HG03460 (cell line): ENCODE measurements around the gene E2F3.

ENCODE experiments used
- ATAC-seq: cut with Tn5 transposase; IDR thresholded peaks from one replicate; pipeline ENCODE4 v1.9.1; 2021; ENCODE audit not compliant: unreplicated experiment

E2F3 gene

GRCh38 chr6:20432692-20433091 lies 31.0 kb downstream of the E2F3 start:
- ATAC-seq = no peak

- ATAC-seq = no peak
These were observed 31.6 kb downstream of the E2F3 start for GRCh38 chr6:20433321-20433720.

DNA sequence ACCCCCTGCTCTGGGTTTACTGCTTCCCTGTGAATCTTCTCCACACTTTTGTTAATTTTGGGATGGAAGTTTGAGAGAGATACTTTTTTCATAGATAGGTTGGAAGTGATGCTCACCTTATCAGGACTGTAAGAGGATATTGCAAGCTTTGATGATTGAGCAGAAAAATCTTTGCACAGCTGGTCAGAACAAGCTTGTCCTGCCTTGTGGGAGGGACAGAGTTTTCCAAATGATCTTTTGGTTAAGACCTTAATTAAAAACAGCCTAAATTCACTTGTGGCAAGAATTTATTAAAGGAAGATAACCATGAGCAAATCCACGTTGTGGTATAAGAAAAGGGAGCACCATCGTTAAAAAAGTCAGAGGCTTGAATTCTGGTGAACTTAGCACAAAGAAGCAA lies 32.2 kb downstream of the E2F3 start:
- no peak for ATAC-seq

DNA sequence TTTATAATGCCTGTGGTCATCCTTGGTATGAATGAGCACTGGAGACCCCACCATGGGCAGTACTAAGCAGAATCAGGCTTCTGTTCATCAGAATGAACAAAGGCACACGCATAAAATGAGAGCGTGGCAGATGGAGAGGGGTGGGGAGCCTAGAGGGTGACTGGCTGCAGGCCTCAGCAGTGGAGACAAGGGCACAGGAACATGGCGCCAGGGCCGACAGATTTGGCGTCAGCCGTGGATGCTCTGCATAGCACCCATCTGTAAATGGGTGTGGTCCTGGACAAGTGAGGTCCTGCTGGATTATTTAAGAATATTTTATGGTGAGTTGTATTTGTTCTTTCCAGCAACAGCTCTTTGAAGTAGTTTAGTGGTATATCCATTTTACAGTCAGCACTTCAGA lies 33.1 kb downstream of the E2F3 start:
- no peak for ATAC-seq

DNA sequence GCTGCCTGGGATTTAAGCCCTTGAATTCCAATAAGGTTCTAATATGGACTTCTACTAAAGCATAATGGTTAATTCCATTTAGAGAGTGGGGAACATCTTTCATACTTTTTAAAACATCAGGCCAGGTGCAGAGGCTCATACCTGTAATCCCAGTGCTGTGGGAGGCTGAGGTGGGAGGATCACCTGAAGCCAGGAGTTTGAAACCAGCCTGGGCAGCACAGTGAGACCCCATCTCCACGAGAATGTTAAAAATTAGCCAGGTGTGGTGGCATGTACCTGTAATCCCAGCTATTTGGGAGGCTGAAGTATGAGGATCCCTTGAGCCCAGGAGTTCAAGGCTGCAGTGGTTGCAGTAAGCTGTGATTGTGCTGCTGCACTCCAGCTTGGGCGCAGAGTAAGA lies 35.0 kb downstream of the E2F3 start:
- no peak for ATAC-seq

- no peak for ATAC-seq
These were observed 36.0 kb downstream of the E2F3 start for GRCh38 chr6:20437639-20438038.

DNA sequence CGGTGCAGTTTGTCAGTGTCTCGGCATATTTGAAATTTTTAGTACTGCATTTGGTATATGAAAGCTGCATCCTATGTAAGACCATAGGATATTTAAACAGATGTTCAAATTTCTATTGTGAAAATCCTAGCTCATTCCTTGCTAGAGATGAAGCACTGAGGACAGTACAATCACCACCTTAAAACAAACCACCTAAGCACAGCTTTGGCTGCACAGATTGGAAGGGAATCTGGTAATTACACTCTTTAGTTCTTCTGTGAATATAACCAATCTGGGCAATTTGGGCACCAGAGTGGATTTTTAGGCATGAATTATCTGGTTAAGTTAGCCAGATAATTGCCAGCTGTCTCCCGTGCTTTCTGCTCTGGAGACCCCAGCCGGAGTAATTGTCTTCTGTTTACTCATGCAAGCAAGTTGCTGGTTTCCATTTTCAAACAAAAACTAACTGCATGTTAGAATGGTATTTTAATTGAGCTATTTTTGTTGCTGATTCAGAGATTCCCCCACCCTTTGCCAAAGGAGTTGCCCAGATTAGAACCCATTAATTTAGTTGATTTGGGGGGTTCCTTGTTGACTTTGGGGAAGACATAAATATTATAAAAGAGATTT lies 36.9 kb downstream of the E2F3 start:
- no peak for ATAC-seq

- no peak for ATAC-seq
These were observed 37.9 kb downstream of the E2F3 start for GRCh38 chr6:20439558-20439957.

DNA sequence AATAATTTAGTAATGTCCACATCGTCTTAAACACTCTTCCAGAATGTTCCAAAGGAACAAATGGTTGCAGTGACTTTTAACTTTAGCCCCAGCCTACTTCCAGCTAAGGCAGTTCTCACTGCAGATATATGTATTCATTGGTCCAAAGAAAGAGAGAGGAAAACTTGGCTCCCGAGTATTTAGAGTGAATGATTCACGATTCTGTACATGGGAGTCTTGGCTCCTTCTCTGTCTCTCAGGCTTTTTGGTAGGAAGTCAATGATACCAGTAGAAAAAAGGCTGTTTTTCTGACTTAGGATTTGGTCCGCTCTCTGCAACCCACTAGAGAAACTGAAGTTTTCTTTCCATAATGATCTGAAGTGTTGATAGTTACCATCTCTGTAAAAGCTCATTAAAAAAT lies 38.6 kb downstream of the E2F3 start:
- ATAC-seq = no peak

DNA sequence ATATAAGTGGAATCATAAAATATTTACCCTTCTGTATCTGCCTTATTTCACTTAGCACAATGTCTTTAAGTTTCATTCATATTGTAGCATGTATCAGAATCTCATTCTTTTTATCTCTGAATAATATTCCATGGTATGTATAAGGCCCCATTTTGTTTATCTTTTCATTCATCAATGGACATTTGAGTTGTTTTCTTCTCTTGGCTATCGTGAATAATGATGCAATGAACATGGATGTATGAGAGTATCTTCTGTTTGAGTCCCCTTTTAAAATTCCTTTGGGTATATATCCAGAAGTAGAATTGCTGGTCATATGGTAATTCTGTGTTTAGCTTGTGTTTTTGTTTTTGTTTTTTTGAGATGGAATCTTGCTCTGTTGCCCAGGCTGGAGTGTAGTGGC lies 39.6 kb downstream of the E2F3 start:
- ATAC-seq = no peak

DNA sequence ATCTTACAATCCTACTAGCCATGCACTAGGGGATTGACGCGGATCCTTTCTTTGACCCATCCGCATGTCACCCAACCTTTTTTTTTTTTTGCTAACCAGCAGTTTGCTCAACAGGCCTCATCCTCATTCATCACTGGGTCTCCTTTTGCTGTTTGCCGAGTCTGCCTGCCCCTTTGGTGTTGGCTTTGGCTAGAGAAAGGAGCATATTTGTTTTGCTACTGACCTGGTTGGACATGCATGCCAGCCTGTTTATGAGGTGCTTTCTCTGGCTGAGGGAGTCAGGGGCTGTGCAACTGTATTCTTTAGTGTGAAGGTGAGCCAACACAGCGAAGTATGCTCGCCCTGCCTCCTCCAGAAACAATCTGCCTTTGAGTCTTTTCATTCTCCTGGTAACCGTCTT lies 40.2 kb downstream of the E2F3 start:
- no peak for ATAC-seq

DNA sequence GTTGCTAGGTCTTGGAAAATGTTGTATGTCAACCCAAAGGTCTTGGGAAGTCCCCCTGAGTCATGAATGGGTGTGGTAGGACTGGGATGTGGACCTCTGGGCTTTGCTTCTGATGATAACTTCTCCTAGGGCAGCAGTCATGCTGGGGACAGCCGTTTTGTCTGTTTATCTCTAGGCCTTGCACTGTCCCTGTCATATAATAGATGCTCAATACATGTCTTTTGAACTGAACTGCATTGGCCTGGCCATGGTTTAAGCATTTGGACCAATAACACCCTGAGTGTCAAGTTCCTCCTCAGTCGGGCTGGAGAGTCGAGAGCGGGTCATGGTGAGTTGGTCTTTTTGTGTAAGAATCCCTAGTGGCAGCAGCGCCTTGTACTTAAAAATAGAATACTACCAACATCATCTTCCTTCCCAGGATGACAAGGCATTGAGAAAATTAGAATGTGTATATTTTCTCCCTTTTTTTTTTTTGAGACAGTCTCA lies 43.1 kb downstream of the E2F3 start:
- no peak for ATAC-seq

DNA sequence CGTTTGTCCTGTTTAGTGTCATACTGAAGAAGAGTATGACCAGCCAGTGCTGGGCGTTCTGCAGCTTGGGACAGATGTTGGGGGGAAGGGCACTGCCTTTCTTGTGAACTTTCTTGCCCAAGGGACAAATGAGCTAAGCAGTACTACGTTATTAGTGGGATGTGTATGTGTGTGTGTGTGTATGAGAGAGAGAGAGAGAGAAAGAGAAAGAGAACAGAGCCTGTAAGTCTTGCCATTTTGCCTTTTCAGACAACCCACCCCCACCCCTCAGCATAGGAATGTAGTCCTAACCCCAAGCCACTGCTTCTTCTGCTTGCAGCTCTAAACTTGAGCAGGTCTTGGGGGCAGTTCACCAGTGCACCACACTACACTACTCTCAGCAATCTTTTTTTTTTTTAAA lies 45.5 kb downstream of the E2F3 start:
- no peak for ATAC-seq

DNA sequence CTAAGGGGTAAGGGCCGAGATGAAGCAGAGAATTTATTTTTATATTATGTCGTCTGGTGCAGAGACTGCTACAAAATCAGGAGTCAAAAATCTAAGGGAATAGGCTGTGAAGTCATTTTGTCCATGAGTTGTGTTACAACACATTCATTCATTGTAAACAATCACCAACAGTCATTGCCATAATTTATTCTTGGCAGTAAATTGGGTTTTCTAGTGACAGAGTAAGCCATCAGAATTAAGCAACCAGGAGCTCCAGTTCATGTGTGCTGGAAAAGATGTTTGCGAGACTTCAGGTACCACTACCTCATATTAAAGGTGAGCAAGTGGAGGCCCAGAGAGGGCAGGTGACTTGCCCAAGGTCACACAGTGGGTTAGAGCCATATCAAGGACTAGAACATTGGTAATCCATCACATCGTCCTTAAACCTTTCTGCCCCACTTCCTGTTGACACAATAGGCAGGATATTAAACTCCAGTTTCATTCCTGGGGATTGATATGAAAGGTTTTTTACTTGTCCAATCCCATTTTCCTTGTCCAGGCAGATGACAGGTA lies 46.0 kb downstream of the E2F3 start:
- ATAC-seq = no peak

DNA sequence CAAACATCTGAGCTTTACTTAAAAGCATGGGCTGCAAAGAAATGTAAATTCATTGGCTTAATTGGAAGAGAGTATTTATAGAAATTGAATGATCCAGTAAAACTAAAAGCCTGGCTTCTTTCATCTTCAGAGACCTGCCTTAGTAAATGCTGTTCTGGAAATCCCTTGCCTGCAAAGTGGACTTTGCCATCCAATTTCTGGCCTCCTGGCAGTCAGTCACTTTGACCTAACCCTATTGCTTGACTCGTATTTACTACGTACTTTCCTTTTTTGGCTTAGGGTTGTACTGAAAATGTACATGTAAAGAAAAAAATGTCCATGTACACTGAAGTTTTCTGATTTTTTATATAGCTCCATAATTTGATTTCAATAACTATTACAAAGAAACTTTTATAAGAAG lies 47.1 kb downstream of the E2F3 start:
- ATAC-seq = no peak

- no peak for ATAC-seq
These were observed 52.6 kb downstream of the E2F3 start for GRCh38 chr6:20454204-20454824.

DNA sequence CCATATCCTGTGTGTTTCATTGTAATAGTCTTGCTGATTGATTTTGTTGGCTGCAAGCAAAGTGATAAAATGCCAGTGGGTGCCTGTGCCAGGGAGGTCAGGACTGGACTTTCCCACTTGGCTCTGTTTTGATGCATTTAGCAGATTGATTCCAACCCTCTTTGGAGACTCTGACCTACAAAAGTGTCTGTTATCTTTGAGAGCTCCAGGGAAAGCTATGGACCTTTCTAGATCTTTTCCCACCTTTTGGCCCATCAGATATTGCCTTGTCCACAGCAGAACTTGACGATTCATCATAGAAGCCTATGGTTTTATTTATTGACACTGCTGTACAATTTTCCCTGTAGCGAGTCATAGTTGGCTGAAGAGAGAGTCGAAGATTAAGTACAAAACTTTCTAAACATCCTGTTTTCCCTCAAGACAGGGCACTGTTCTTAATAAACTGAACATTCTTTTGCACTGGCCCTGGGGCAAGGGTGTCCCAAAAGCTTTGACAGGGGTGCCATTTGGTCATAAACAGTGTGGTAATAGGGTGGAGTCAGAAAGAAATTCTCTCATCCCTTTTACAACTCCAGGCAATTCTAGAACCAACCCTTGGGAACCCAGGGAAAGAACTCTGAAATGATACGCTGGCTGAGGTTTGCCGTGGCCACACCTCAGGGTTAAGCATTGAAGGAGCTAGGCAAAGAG lies 53.7 kb downstream of the E2F3 start:
- no peak for ATAC-seq

GRCh38 chr6:20458027-20458894 lies 56.6 kb downstream of the E2F3 start:
- ATAC-seq = no peak

DNA sequence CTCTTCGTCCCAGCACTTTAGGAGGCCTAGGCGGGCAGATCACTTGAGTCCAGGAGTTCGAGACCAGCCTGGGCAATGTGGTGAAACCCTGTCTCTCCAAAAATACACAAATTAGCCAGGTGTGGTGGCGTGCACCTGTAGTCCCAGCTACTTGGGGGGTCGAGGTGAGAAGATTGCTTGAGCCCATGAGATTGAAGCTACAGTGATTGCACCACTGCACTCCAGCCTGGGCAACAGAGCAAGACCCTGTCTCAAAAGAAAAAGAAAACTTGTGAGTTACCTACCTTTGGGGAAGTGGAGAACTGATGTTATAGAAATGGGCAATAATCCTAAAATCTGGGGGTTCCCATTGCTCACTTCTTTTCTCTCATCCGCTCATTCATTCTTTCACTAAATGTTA lies 58.0 kb downstream of the E2F3 start:
- no peak for ATAC-seq

DNA sequence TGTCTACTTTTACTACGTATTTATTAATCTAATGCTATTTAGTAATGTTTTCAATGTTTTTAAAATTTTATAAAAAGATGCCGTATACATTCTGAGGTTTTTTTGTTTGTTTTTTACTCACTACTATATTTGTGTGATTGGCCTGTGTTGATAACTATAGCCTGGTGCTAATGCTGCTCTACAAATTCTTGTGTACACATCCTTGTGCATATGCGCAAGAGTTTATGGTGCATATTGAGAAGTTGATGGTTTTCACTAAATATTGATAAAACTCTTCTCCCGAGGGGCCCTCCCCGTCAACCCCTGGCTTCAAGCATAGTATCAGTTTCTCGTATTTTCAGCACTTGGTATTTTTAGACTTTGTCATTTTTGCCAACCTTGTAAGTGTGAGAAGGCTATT lies 59.9 kb downstream of the E2F3 start:
- ATAC-seq = no peak

- ATAC-seq = no peak
These were observed 61.7 kb downstream of the E2F3 start for GRCh38 chr6:20463396-20463795.
